Epithelial cell of esophagus (primary cell): ENCODE measurements around the gene F7.

ENCODE experiments used
- DNase-seq: peaks from one replicate; pipeline ENCODE4 v3.0.0; 2010; ENCODE audit warnings: low read depth
- H3K4me3 ChIP-seq: 2 replicates; pipeline ENCODE4 v1.5.1; 2011; ENCODE audit warnings: mild to moderate bottlenecking, low read length, control low read depth
- TF ChIP-seq, protein P1 (sequence below): IDR thresholded peaks from 2 replicates; pipeline ENCODE4 v1.5.1; 2011; ENCODE audit warnings: low read depth, mild to moderate bottlenecking, low read length, control low read depth, inconsistent platforms; ENCODE audit not compliant: insufficient read depth; ENCODE audit errors: missing control alignments

The F7 gene

GRCh38 chr13:113121183-113121927 lies 15.8 kb downstream of the F7 start:
- no peak for DNase-seq
- no peak overlapping the region for H3K4me3 ChIP-seq
- TF ChIP-seq, protein P1, sequence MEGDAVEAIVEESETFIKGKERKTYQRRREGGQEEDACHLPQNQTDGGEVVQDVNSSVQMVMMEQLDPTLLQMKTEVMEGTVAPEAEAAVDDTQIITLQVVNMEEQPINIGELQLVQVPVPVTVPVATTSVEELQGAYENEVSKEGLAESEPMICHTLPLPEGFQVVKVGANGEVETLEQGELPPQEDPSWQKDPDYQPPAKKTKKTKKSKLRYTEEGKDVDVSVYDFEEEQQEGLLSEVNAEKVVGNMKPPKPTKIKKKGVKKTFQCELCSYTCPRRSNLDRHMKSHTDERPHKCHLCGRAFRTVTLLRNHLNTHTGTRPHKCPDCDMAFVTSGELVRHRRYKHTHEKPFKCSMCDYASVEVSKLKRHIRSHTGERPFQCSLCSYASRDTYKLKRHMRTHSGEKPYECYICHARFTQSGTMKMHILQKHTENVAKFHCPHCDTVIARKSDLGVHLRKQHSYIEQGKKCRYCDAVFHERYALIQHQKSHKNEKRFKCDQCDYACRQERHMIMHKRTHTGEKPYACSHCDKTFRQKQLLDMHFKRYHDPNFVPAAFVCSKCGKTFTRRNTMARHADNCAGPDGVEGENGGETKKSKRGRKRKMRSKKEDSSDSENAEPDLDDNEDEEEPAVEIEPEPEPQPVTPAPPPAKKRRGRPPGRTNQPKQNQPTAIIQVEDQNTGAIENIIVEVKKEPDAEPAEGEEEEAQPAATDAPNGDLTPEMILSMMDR = no peak

DNA sequence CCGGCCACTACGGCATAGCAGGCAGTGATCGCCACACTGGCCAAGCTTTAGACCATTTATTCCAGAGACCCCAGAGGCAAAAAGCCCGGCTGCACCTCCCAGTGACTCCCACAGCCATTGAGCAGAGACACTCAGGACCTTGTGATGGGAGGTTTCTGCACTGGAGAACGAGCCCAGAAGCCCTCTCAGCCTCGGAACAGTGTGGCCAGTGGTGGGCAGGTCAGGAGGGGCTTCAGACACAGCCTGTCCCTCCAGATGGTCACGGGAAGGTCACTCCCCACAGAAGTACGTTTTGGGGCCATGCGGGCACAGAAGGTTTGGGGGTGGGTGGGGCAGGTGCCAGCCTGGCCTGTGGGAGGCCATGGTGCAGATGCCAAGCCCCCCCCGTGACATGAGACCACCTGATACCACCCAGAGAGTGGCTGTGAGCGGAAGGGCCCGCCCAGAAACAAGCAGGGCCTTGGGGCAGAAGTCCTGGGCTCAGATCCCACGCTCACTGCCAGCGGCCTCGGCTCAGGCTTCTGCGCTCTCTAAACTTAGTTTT lies 16.4 kb downstream of the F7 start:
- TF ChIP-seq, protein P1 = no peak
- DNase-seq = no peak
- no peak overlapping the region for H3K4me3 ChIP-seq

DNA sequence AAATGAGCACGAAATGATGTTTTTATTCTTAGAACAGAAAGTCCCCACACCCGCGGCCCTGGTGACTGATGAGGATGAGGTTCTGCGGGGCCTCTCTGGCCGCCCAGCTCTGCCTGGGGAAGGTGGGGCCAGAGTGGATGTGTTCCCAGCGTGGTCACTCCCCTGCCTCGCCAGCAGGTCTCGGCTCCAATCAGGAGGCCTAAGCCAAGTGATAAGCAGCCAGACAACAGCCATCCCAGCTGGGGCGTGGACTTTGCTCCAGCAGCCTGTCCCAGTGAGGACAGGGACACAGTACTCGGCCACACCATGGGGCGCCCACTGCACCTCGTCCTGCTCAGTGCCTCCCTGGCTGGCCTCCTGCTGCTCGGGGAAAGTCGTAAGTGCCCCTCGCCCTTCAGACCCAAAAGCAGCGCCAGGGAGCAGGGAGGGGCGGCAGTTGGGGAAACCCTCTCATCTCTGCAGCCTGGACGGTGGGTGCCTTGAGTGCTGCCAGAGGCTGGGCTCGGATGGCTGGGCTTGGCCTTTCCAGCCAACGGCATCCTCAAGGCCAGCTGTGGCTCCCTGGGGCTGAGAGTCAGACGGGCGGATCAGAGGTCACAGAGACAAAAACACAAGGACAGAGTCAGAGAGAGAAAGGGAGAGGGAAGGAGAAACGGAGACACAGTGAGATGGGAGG lies 17.1 kb downstream of the F7 start, which contains the start of gene F10:
F10 (plus strand) TSS at position 250 of the 676 bp plus-strand sequence; CDS start at position 307, 57 bp downstream.
- TF ChIP-seq, protein P1 = no peak
- no peak for DNase-seq
- no peak within 1 kb of the TSS for H3K4me3 ChIP-seq

GRCh38 chr13:113123226-113124201 lies 17.9 kb downstream of the F7 start:
- TF ChIP-seq, protein P1 = no peak
- no peak for DNase-seq
- no peak overlapping the region for H3K4me3 ChIP-seq

DNA sequence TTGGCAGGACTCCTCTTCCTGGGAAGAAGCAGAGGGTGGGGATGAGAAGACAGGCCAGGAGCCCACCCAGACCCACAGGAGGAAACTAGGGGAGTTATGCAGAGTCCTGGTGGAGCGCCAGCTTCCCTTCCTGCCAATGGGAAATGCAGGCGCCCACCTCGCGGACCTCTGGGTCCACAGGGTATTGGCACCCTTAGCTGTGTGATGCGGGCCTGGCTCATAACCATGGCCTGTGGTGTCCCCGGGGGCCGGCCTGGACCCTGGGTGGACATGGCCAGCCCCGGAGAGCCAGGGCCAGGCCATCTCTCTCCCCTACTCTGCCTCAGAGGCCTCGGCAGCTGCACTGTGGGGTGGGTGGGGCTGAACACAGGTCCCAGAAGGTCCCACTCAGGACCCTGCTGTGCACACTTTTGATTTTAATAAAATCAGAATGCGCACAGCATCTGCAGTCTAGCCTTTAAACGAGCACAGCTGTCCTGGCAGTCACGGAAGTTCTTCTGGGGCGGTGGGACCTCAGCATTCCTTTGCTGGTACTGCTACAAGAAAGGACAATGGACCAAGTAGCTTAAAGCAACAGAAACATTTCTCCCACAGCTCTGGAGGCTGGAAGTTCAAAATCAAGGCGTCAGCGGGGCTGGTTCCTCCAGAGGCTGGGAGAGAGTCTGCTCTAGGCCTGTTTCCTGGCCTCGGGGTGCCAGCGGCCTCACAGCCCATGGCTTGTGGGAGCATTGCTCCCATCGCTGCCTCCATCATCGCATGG lies 18.8 kb downstream of the F7 start:
- no peak overlapping the region for H3K4me3 ChIP-seq
- TF ChIP-seq, protein P1 = no peak
- no peak for DNase-seq

DNA sequence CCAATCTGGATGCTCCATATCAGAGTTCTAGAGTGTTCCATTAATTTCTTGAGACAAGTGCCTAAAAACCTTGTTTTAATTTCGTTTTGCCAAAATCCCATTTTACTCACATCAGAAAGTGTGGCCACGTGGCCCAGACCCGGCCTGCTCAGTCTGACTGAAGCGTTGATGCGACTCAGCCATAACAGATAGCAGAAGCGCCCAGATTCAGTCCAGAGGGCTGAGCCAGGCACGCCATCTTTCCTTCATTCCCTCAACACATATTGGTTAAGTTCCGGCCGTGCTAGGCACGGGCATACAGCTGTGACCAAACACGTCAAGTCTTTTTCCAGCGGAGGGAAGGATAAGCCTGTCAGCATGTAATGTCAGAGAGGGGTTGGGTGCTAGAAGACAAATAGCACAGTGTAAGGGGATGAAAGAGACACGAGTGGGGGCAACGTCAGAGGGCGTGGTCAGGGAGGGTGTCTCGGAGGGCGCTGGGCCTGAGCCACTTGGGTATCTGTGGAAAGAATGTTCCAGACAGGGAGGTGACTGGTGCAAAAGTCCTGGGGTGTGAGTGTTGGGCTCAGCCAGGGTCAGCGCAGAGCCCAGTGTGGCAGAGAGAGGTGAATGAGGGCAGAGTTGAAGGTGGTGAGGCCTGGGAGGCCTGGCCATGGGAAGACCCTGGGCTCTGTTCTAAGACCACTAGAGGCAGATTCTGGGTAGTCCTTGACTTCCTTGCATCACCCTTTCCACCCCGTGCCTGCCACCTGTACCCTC lies 20.1 kb downstream of the F7 start:
- TF ChIP-seq, protein P1 = no peak
- no peak for DNase-seq
- no peak overlapping the region for H3K4me3 ChIP-seq
